ENCODE measurements around the gene EFR3B. TPM values are rescaled to one million over a fixed set of nuclear protein-coding genes. Genes with fewer than 3 reads are reported as not detected.

EFR3B gene
- total and polyA plus RNA-seq, 2 of the 4 experiments (the other 2 are of a cell fraction) = 0.38 to 0.90 TPM

DNA sequence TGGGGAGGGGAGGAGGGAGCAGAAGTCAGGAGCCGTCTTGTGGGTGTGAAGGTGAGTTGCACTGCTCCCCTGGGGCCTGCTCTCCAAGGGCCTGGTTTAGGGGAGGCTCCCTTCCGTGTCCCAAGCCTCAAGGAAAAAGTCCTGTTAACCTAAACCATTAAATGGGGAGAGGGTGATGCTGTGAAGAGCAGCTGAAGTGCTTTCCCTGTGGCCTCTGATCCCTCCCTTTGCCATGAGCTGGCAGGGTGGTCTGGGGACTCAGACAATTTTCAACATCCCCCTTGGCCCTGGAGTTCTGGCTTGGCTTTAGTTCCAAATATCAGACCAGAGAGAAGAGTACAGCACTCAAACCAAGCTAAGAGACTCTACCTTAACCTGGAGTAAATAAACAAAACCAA, 127.2 kb downstream of the EFR3B start:
- Histone ChIP-seq H2AK9ac (replicated peaks; ENCODE audit: low read depth, low read length, poor library complexity) (no peak overlapping the region), H3K9ac (ENCODE audit: low read depth, low read length) (no peak overlapping the region), H3K14ac (replicated peaks; ENCODE audit: low read depth, low read length) (no peak overlapping the region), H2BK20ac (ENCODE audit: low read depth, low read length) (no peak overlapping the region), H3K27ac (ENCODE audit: insufficient read depth, low read length) (no peak overlapping the region), H3K4ac (ENCODE audit: low read depth, low read length) (no peak overlapping the region), H3K36me3 (ENCODE audit: control insufficient read depth, insufficient read depth, low read length) (no peaks in the 10 kb centered on the region), H2BK15ac (ENCODE audit: low read depth, low read length) (no peak overlapping the region), H3K79me1 (ENCODE audit: low read depth in 1 of 2, low read length in 2 of 2) (no peaks in the 10 kb centered on the region), H2BK120ac (ENCODE audit: low read depth, low read length) (no peak overlapping the region), H4K20me1 (ENCODE audit: insufficient read depth, low read length) (no peaks in the 10 kb centered on the region), H3K18ac (ENCODE audit: low read depth, low read length) (no peak overlapping the region), H3K9me1 (ENCODE audit: insufficient read depth, low read length) (no peaks in the 10 kb centered on the region), H4K91ac (ENCODE audit: insufficient read depth, low read depth, low read length) (no peak overlapping the region), H2BK5ac (ENCODE audit: low read depth, low read length, poor library complexity, severe bottlenecking) (no peak overlapping the region), H2AFZ (replicated peaks; ENCODE audit: low read length, poor library complexity) (no peak overlapping the region), H3K23ac (ENCODE audit: low read depth, low read length) (peak overlapping the region; percentile 16; the same call in 1 of the 2 replicates), H3K4me3 (ENCODE audit: insufficient read depth, low read depth, low read length) (no peak overlapping the region), H3K4me2 (ENCODE audit: low read depth, low read length) (no peak overlapping the region), H4K8ac (ENCODE audit: low read depth in 2 of 2, low read length in 2 of 2) (no peak overlapping the region), H4K5ac (ENCODE audit: low read depth, low read length) (no peak overlapping the region), H2AK5ac (ENCODE audit: low read depth, low read length) (no peak overlapping the region), H3K56ac (ENCODE audit: extremely low read depth, insufficient read depth, low read length) (no peak overlapping the region), H3K9me3 (ENCODE audit: control insufficient read depth, insufficient read depth, low read length) (peaks cover 6% of the 10 kb centered on the region), H3K4me1 (ENCODE audit: control insufficient read depth, insufficient read depth, low read length) (peaks cover 2% of the 10 kb centered on the region; the same call in 1 of the 2 replicates), H3K27me3 (ENCODE audit: control insufficient read depth, insufficient read depth, low read length) (peaks cover 71% of the 10 kb centered on the region)
- BruUV-seq (replicated peaks) = no TSS peak
- no peak for TF ChIP-seq MAFK (IDR thresholded peaks at IDR 0.05; ENCODE audit: low read depth, low read length)
- TF ChIP-seq RAD21 (IDR thresholded peaks at IDR 0.05; ENCODE audit: low read length) = no peak
- TF ChIP-seq CHD1 (IDR thresholded peaks at IDR 0.05; ENCODE audit: low read depth, low read length) = no peak
- TF ChIP-seq NFE2L2 (IDR thresholded peaks at IDR 0.05; ENCODE audit: low read depth, low read length) = no peak
- TF ChIP-seq BHLHE40 (IDR thresholded peaks at IDR 0.05; ENCODE audit: low read depth, low read length) = no peak
- TF ChIP-seq MAZ (IDR thresholded peaks at IDR 0.05; ENCODE audit: borderline replicate concordance, low read depth, low read length) = no peak
- TF ChIP-seq RCOR1 (IDR thresholded peaks at IDR 0.05; ENCODE audit: insufficient replicate concordance, low read length) = no peak
- TF ChIP-seq CEBPB (IDR thresholded peaks at IDR 0.05; ENCODE audit: low read depth, low read length) = no peak
- TF ChIP-seq, protein P1, sequence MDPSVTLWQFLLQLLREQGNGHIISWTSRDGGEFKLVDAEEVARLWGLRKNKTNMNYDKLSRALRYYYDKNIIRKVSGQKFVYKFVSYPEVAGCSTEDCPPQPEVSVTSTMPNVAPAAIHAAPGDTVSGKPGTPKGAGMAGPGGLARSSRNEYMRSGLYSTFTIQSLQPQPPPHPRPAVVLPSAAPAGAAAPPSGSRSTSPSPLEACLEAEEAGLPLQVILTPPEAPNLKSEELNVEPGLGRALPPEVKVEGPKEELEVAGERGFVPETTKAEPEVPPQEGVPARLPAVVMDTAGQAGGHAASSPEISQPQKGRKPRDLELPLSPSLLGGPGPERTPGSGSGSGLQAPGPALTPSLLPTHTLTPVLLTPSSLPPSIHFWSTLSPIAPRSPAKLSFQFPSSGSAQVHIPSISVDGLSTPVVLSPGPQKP (IDR thresholded peaks at IDR 0.05; ENCODE audit: borderline replicate concordance, low read depth, low read length) = no peak
- TF ChIP-seq, protein P2, sequence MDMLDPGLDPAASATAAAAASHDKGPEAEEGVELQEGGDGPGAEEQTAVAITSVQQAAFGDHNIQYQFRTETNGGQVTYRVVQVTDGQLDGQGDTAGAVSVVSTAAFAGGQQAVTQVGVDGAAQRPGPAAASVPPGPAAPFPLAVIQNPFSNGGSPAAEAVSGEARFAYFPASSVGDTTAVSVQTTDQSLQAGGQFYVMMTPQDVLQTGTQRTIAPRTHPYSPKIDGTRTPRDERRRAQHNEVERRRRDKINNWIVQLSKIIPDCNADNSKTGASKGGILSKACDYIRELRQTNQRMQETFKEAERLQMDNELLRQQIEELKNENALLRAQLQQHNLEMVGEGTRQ (IDR thresholded peaks at IDR 0.05; ENCODE audit: low read depth, low read length) = no peak
- no peak for TF ChIP-seq MXI1 (IDR thresholded peaks at IDR 0.05; ENCODE audit: borderline replicate concordance, low read depth, low read length)
- TF ChIP-seq SMC3 (IDR thresholded peaks at IDR 0.05; ENCODE audit: low read depth, low read length) = no peak
- no peak for TF ChIP-seq FOS (IDR thresholded peaks at IDR 0.05; ENCODE audit: low read depth, low read length)
- no peak for TF ChIP-seq RFX5 (IDR thresholded peaks at IDR 0.05; ENCODE audit: low read depth, low read length)
- TF ChIP-seq, protein P3, sequence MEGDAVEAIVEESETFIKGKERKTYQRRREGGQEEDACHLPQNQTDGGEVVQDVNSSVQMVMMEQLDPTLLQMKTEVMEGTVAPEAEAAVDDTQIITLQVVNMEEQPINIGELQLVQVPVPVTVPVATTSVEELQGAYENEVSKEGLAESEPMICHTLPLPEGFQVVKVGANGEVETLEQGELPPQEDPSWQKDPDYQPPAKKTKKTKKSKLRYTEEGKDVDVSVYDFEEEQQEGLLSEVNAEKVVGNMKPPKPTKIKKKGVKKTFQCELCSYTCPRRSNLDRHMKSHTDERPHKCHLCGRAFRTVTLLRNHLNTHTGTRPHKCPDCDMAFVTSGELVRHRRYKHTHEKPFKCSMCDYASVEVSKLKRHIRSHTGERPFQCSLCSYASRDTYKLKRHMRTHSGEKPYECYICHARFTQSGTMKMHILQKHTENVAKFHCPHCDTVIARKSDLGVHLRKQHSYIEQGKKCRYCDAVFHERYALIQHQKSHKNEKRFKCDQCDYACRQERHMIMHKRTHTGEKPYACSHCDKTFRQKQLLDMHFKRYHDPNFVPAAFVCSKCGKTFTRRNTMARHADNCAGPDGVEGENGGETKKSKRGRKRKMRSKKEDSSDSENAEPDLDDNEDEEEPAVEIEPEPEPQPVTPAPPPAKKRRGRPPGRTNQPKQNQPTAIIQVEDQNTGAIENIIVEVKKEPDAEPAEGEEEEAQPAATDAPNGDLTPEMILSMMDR (conservative IDR thresholded peaks at IDR 0.05; ENCODE audit: low read depth, low read length) = no peak
- TF ChIP-seq POLR2A (IDR thresholded peaks at IDR 0.05; ENCODE audit: low read depth, low read length) = no peak
- ChIA-PET POLR2A (ENCODE audit: unreplicated experiment) (no interaction called here), CTCF (interaction anchor here (0.6 kb wide), 1 partner anchor 25 kb away, joined by 4 read pairs; no protein-coding TSS in a partner anchor)
- intact Hi-C loops (cut with micrococcal nuclease) = no loop called here
- whole genome bisulfite sequencing, 2 experiments (ENCODE audit: extremely low coverage in 2 of 2, insufficient read length in 1 of 2) = no CpG with 5 or more reads among the region's 2 CpGs
- in situ Hi-C loops (cut with MboI; ENCODE audit: low sequenced_read_pairs) = no loop called here
- ATAC-seq (ENCODE audit: low read depth) = no peak
- dilution Hi-C loops (cut with HindIII; ENCODE audit: low sequenced_read_pairs, unreplicated experiment) = no loop called here
- no peak for DNase-seq

Measured in IMR-90 (cell line).